ENCODE measurements around the gene MGLL. TPM values are rescaled to one million over a fixed set of nuclear protein-coding genes. Genes with fewer than 3 reads are reported as not detected.

Gene MGLL
- total and polyA plus RNA-seq, 2 donors (not counting 1 experiment from before 2014, with no cell fraction given), result 1.7 to 6.9 TPM

- Histone ChIP-seq H3K9me3 (ENCODE audit: control extremely low read depth in 1 of 3, control insufficient read depth in 2 of 3, insufficient read depth in 1 of 3, low read length in 2 of 3) (no peaks in the 10 kb centered on the region), H3K4me3 (ENCODE audit: control extremely low read depth in 1 of 5, extremely low read depth in 1 of 5, insufficient read depth in 1 of 5, low read depth in 2 of 5, low read length in 4 of 5) (no peak overlapping the region), H3K4me2 (replicated peaks; ENCODE audit: low read depth, low read length, poor library complexity, severe bottlenecking) (no peak overlapping the region), H3K4me1 (ENCODE audit: control insufficient read depth in 2 of 2, insufficient read depth in 2 of 2, low read length in 2 of 2) (peaks cover 0 to 4% of the 10 kb centered on the region in 2 donors), H3K9ac (ENCODE audit: low read length) (no peak overlapping the region), H2AFZ (ENCODE audit: insufficient read depth, low read depth, low read length, poor library complexity, severe bottlenecking) (no peak overlapping the region), H4K20me1 (ENCODE audit: control insufficient read depth, insufficient read depth, low read length, poor library complexity, severe bottlenecking) (no peaks in the 10 kb centered on the region), H3K36me3 (replicated peaks in 1 of 2; ENCODE audit: control extremely low read depth in 1 of 2, control insufficient read depth in 1 of 2, extremely low read depth in 1 of 2, insufficient read depth in 2 of 2, low read length in 1 of 2) (no peaks in the 10 kb centered on the region), H3K79me2 (ENCODE audit: control insufficient read depth, insufficient read depth, low read length) (no peaks in the 10 kb centered on the region), H3K27ac (ENCODE audit: low read length in 2 of 2) (no peak overlapping the region), H3K27me3 (replicated peaks in 1 of 4; ENCODE audit: control extremely low read depth in 1 of 4, control insufficient read depth in 3 of 4, insufficient read depth in 4 of 4, low read length in 3 of 4) (no peaks in the 10 kb centered on the region)
- intact Hi-C loops (cut with micrococcal nuclease), result no loop called here
- Mint-ChIP-seq H3K9me3 (ENCODE audit: insufficient read depth) (peaks cover 3% of the 10 kb centered on the region), H3K27me3 (no peaks in the 10 kb centered on the region), H3K4me3 (no peak overlapping the region), H3K27ac (no peak overlapping the region), H3K4me1 (peaks cover 5% of the 10 kb centered on the region)
- CTCF ChIA-PET, result no interaction called here
- ATAC-seq (ENCODE audit: low read depth) (no peak), DNase-seq (no peak)
- WGBS (ENCODE audit: insufficient coverage), result no CpG with 5 or more reads among the region's 2 CpGs
- POLR2A ChIA-PET, result no interaction called here
- no peak for TF ChIP-seq CTCF (IDR thresholded peaks at IDR 0.05)
- TF ChIP-seq EZH2 (IDR thresholded peaks at IDR 0.05; ENCODE audit: borderline replicate concordance, insufficient read depth, low read depth, low read length, poor library complexity, severe bottlenecking), result no peak
Measured at GRCh38 chr3:127794972-127795371, 27.3 kb downstream of the MGLL start.

- Histone ChIP-seq H3K36me3 (replicated peaks in 1 of 2; ENCODE audit: control extremely low read depth in 1 of 2, control insufficient read depth in 1 of 2, extremely low read depth in 1 of 2, insufficient read depth in 2 of 2, low read length in 1 of 2) (no peaks in the 10 kb centered on the region), H2AFZ (ENCODE audit: insufficient read depth, low read depth, low read length, poor library complexity, severe bottlenecking) (no peak overlapping the region), H3K9me3 (ENCODE audit: control extremely low read depth in 1 of 3, control insufficient read depth in 2 of 3, insufficient read depth in 1 of 3, low read length in 2 of 3) (no peaks in the 10 kb centered on the region), H3K4me1 (ENCODE audit: control insufficient read depth in 2 of 2, insufficient read depth in 2 of 2, low read length in 2 of 2) (peaks cover 0 to 4% of the 10 kb centered on the region in 2 donors), H3K4me2 (replicated peaks; ENCODE audit: low read depth, low read length, poor library complexity, severe bottlenecking) (no peak overlapping the region), H3K27ac (ENCODE audit: low read length in 2 of 2) (no peak overlapping the region), H3K4me3 (ENCODE audit: control extremely low read depth in 1 of 5, extremely low read depth in 1 of 5, insufficient read depth in 1 of 5, low read depth in 2 of 5, low read length in 4 of 5) (no peak overlapping the region), H3K27me3 (replicated peaks in 1 of 4; ENCODE audit: control extremely low read depth in 1 of 4, control insufficient read depth in 3 of 4, insufficient read depth in 4 of 4, low read length in 3 of 4) (no peaks in the 10 kb centered on the region), H4K20me1 (ENCODE audit: control insufficient read depth, insufficient read depth, low read length, poor library complexity, severe bottlenecking) (no peaks in the 10 kb centered on the region), H3K79me2 (ENCODE audit: control insufficient read depth, insufficient read depth, low read length) (no peaks in the 10 kb centered on the region), H3K9ac (ENCODE audit: low read length) (no peak overlapping the region)
- Mint-ChIP-seq H3K27me3 (no peaks in the 10 kb centered on the region), H3K4me1 (peaks cover 5% of the 10 kb centered on the region), H3K4me3 (no peak overlapping the region), H3K27ac (no peak overlapping the region), H3K9me3 (ENCODE audit: insufficient read depth) (peaks cover 3% of the 10 kb centered on the region)
- ATAC-seq (ENCODE audit: low read depth) (no peak), DNase-seq (no peak)
- no CpG with 5 or more reads among the region's 2 CpGs for WGBS (ENCODE audit: insufficient coverage)
- TF ChIP-seq CTCF (IDR thresholded peaks at IDR 0.05), result no peak
- no peak for TF ChIP-seq EZH2 (IDR thresholded peaks at IDR 0.05; ENCODE audit: borderline replicate concordance, insufficient read depth, low read depth, low read length, poor library complexity, severe bottlenecking)
- POLR2A ChIA-PET, result no interaction called here
- intact Hi-C loops (cut with micrococcal nuclease), result no loop called here
- CTCF ChIA-PET, result no interaction called here
Measured at GRCh38 chr3:127794402-127794801, 27.9 kb downstream of the MGLL start.
